ENCODE results near the gene ZFHX2. TPM values are rescaled to one million over a fixed set of nuclear protein-coding genes. Genes with fewer than 3 reads are reported as not detected.
A peak's percentile ranks its signal among the peaks of the same experiment; 100 is the strongest.

Gene ZFHX2
- total RNA-seq, 2 experiments from 2014 or later = 0.36 to 0.57 TPM

DNA sequence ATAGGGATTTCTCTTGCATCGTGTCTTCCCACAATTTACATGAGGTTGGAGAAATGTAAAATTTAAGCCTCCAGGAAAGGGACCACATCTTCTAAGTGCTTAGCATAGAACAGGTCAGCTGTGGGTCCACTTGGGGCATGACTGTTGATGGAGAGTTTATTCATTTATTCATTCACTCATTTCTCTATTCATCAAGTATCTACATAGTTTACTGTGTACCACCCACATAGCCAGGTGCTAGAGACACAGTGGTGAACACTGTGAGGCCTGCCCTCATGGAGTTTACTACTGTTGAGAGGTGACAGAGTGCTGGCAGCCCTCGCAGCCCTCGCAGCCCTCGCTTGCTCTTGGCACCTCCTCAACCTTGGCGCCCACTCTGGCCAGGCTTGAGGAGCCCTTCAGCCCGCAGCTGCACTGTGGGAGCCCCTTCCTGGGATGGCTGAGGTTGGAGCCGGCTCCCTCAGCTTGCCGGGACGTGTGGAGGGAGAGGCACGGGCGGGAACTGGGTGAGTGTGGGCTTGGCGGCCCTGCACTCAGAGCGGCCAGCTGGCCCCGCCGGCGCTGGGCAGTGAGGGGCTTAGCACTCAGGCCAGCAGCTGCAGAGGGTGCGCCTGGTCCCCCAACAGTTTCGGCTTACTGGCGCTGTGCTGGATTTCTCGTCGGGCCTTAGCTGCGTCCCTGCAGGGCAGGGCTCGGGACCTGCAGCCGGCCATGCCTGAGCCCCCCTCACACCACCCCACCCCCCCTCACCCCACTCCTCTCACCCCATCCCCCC, 28.8 kb upstream of the ZFHX2 start:
- DNase-seq = no peak
- H3K27ac Mint-ChIP-seq = no peak overlapping the region
- H3K4me3 Mint-ChIP-seq = no peak overlapping the region
- H3K27me3 Mint-ChIP-seq (ENCODE audit: low read depth) = peaks cover 42% of the 10 kb centered on the region
- no peaks in the 10 kb centered on the region for H3K36me3 Mint-ChIP-seq (ENCODE audit: low read depth)
- H3K4me1 Mint-ChIP-seq (ENCODE audit: low read depth) = peaks cover 19% of the 10 kb centered on the region
- intact Hi-C loops (cut with micrococcal nuclease) = no loop called here
- CTCF ChIA-PET = interaction anchor here (1.7 to 2.2 kb wide), 2 partner anchors 9 to 52 kb away, joined by 5 to 7 read pairs; no protein-coding TSS in a partner anchor
- H3K9me3 Mint-ChIP-seq = no peaks in the 10 kb centered on the region

DNA sequence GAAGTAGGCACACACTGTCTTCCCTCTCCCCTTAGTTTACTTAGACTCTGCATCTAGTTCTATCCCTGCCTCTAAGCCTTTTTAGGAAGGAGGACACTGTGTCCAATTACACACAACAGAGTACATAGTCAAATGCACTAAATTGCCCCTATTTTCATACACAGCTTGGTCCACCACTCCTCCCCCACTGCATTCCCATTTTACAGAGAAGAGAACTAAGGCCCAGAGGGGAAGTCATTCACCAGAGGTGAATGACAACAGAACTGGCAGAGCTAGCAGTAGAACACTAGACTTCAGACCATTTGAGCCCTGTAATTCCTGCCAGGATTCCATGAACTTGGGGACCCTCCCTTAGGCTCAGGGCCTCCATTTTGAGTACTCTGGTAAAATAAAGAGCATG, 28.2 kb upstream of the ZFHX2 start:
- CTCF ChIA-PET = interaction anchor here (2.2 kb wide), 1 partner anchor 52 kb away, joined by 7 read pairs; no protein-coding TSS in a partner anchor
- Mint-ChIP-seq H3K4me1 (ENCODE audit: low read depth) (peaks cover 19% of the 10 kb centered on the region), H3K9me3 (no peaks in the 10 kb centered on the region), H3K4me3 (no peak overlapping the region), H3K27me3 (ENCODE audit: low read depth) (peaks cover 45% of the 10 kb centered on the region), H3K36me3 (ENCODE audit: low read depth) (no peaks in the 10 kb centered on the region), H3K27ac (no peak overlapping the region)
- intact Hi-C loops (cut with micrococcal nuclease) = no loop called here
- DNase-seq = no peak

DNA sequence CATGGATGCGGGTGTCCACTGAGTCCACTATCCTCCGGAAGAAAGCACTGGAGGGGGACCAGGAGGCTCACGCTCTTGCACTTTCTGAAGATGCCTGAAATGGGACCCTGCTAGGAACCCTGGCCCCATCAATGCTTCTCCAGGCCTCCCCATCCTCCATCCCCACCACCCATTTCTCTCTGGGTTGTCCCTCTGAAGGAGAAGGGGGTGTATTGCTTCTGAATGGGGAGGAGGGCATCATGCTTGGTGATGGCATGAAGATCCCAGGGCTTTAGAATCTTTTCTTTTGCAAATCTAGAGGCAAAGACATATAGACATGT, 27.7 kb upstream of the ZFHX2 start:
- CTCF ChIA-PET = no interaction called here
- intact Hi-C loops (cut with micrococcal nuclease) = no loop called here
- Mint-ChIP-seq H3K27ac (no peak overlapping the region), H3K9me3 (no peaks in the 10 kb centered on the region), H3K4me3 (no peak overlapping the region), H3K4me1 (ENCODE audit: low read depth) (peaks cover 19% of the 10 kb centered on the region), H3K27me3 (ENCODE audit: low read depth) (peaks cover 42% of the 10 kb centered on the region), H3K36me3 (ENCODE audit: low read depth) (no peaks in the 10 kb centered on the region)
- DNase-seq = no peak

DNA sequence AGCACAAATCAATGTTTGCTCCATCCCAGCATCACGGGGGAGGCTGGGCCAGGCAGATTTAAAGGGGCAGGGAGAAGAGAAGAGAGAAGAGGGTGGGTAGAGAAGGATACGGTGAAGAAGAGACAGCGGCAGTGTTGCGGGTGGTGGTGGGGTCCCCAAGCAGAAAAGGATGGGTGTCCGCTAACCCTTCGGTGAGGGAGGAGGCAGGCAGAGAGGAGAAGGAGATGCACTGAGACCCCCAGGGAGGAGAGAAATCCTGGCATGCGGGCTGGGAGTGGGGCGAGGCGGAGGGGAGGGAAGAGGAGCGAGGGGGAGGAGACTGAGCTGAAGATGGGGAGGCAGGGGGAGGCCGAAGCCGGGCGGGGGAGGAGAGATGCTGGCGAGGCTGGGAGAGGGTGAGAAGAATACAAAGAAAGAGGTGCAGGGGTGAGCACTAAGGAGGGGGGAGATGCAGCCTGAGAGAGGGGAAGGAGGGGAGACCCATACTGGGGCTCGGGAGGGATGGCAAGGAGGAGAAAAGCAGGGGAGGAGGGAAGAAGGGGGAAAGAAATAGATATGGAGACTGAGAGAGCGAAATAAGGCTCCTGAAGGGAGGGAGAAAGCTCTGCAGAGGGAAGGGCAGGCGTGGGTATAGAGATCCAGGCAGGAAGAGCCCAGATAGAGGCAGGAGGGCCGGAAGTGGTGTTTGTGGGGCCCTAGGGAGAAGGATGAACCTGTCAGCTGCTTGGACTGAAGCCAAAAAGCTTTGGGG, 27.2 kb upstream of the ZFHX2 start, which contains the start of gene JPH4:
Gene JPH4, minus strand, starts transcription at position 231 of the 751 bp plus-strand sequence. CDS start 1,337 bp downstream, outside the sequence.
- no peak within 1 kb of the TSS for H3K27ac Mint-ChIP-seq
- no peak for DNase-seq
- peaks cover 38% of the 10 kb centered on the region for H3K27me3 Mint-ChIP-seq (ENCODE audit: low read depth)
- intact Hi-C loops (cut with micrococcal nuclease) = no loop called here
- H3K36me3 Mint-ChIP-seq (ENCODE audit: low read depth) = no peaks in the 10 kb centered on the region
- CTCF ChIA-PET = interaction anchor here (0.7 kb wide), 1 partner anchor 23 kb away, joined by 3 read pairs; no protein-coding TSS in a partner anchor
- H3K9me3 Mint-ChIP-seq = no peaks in the 10 kb centered on the region
- no peak within 1 kb of the TSS for H3K4me3 Mint-ChIP-seq
- peaks cover 19% of the 10 kb centered on the region for H3K4me1 Mint-ChIP-seq (ENCODE audit: low read depth)

DNA sequence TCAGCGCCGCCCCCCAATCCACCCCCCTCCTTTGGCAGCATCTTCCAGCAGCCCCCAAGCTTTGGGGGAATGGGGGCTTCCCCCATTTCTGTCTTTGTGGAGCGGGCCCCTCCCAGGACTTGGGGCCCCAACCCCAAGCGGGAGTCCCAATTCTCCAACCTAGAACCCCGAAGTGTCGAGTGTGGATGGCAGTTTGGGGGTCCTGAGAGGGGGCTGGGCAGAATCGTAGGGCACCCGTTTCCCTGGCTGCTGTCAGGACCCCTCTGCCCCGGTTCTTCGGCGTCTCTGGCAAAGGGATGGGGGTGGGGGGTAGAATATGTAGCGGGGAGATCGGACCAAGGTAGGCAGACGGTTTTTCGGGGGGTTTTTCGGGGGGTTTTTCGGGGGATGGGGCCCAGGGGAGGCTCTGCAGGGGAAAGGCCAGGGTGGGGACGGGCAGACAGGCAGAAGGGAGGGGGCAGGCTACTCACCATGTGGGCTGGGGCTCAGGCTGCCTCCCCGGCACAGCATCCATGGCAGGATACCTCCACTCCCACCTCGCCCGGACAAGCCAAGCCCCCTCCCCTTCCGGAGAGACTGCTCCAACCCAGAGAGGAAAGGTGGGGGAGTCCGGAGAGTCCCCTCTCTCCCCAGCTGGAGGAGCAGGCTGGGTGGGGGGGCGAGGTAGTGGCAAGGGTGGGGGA, 26.3 kb upstream of the ZFHX2 start:
- intact Hi-C loops (cut with micrococcal nuclease) = no loop called here
- Mint-ChIP-seq H3K4me3 (no peak overlapping the region), H3K27ac (no peak overlapping the region), H3K27me3 (ENCODE audit: low read depth) (peaks cover 37% of the 10 kb centered on the region), H3K36me3 (ENCODE audit: low read depth) (no peaks in the 10 kb centered on the region), H3K4me1 (ENCODE audit: low read depth) (peaks cover 19% of the 10 kb centered on the region), H3K9me3 (no peaks in the 10 kb centered on the region)
- DNase-seq = no peak
- CTCF ChIA-PET = interaction anchor here (0.7 kb wide), 1 partner anchor 22 kb away, joined by 3 read pairs; no protein-coding TSS in a partner anchor

- CTCF ChIA-PET = no interaction called here
Measured at GRCh38 chr14:23577004-23577681, 25.6 kb upstream of the ZFHX2 start.

GRCh38 chr14:23573384-23574015, 21.9 kb upstream of the ZFHX2 start:
- H3K27ac Mint-ChIP-seq = no peak overlapping the region
- no peaks in the 10 kb centered on the region for H3K9me3 Mint-ChIP-seq
- no peak for DNase-seq
- peaks cover 20% of the 10 kb centered on the region for H3K4me1 Mint-ChIP-seq (ENCODE audit: low read depth)
- no peak overlapping the region for H3K4me3 Mint-ChIP-seq
- CTCF ChIA-PET = interaction anchor here (1.5 to 2.2 kb wide), 2 partner anchors 11 to 13 kb away, joined by 6 to 12 read pairs; no protein-coding TSS in a partner anchor
- peaks cover 20% of the 10 kb centered on the region for H3K27me3 Mint-ChIP-seq (ENCODE audit: low read depth)
- no peaks in the 10 kb centered on the region for H3K36me3 Mint-ChIP-seq (ENCODE audit: low read depth)
- intact Hi-C loops (cut with micrococcal nuclease) = no loop called here

More at GRCh38 chr14:23577004-23577681, 25.6 kb upstream of the ZFHX2 start:
- Mint-ChIP-seq H3K9me3 (no peaks in the 10 kb centered on the region), H3K27ac (no peak overlapping the region), H3K4me1 (ENCODE audit: low read depth) (peaks cover 19% of the 10 kb centered on the region), H3K27me3 (ENCODE audit: low read depth) (peaks cover 31% of the 10 kb centered on the region), H3K36me3 (ENCODE audit: low read depth) (no peaks in the 10 kb centered on the region), H3K4me3 (peak overlapping the region; percentile 47)
- DNase-seq = no peak
- intact Hi-C loops (cut with micrococcal nuclease) = no loop called here

DNA sequence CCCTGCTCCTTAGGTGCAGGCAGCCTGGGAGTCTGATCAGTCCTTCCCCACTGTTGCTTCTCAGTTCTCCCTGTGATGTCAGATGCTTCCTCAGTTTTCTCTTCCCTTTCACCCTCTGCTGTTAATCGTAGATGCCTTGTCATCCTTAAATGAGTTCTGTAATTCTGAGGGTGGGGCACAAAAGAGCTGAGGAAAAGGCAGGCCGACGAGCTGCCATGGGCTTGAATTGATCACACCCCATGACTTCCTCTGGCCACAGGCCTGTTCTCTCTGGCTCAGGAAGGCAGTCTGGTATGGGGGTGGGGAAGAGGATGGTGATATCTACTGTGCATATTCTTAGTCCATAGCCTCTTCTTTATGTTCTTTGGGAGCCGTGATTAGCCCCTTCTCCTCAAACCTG, 21.3 kb upstream of the ZFHX2 start:
- CTCF ChIA-PET = interaction anchor here (2.2 kb wide), 1 partner anchor 10 kb away, joined by 12 read pairs; no protein-coding TSS in a partner anchor
- intact Hi-C loops (cut with micrococcal nuclease) = no loop called here
- peaks cover 18% of the 10 kb centered on the region for H3K27me3 Mint-ChIP-seq (ENCODE audit: low read depth)
- peaks cover 20% of the 10 kb centered on the region for H3K4me1 Mint-ChIP-seq (ENCODE audit: low read depth)
- no peak for DNase-seq
- H3K36me3 Mint-ChIP-seq (ENCODE audit: low read depth) = no peaks in the 10 kb centered on the region
- no peaks in the 10 kb centered on the region for H3K9me3 Mint-ChIP-seq
- no peak overlapping the region for H3K27ac Mint-ChIP-seq
- no peak overlapping the region for H3K4me3 Mint-ChIP-seq

DNA sequence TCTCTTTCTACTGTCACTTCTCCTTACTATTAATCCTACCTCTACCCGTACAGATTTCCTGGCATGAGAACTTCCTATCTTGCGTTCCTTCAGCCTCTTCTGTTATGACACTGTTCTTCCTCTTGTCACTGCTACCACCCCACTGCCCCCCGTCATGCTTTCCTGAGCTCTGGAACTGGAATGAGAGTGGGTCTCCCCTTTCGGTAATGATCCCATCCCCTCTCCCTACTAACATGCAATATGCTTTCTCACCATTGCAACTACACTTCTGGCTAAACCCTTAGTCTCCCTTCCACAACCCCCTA, 20.9 kb upstream of the ZFHX2 start:
- peaks cover 18% of the 10 kb centered on the region for H3K27me3 Mint-ChIP-seq (ENCODE audit: low read depth)
- H3K4me1 Mint-ChIP-seq (ENCODE audit: low read depth) = peaks cover 22% of the 10 kb centered on the region
- H3K27ac Mint-ChIP-seq = no peak overlapping the region
- CTCF ChIA-PET = interaction anchor here (0.8 to 2.2 kb wide), 3 partner anchors 10 to 94 kb away, joined by 3 to 12 read pairs (median 3); no protein-coding TSS in a partner anchor
- no peak for DNase-seq
- intact Hi-C loops (cut with micrococcal nuclease) = no loop called here
- no peaks in the 10 kb centered on the region for H3K9me3 Mint-ChIP-seq
- H3K36me3 Mint-ChIP-seq (ENCODE audit: low read depth) = no peaks in the 10 kb centered on the region
- H3K4me3 Mint-ChIP-seq = no peak overlapping the region

DNA sequence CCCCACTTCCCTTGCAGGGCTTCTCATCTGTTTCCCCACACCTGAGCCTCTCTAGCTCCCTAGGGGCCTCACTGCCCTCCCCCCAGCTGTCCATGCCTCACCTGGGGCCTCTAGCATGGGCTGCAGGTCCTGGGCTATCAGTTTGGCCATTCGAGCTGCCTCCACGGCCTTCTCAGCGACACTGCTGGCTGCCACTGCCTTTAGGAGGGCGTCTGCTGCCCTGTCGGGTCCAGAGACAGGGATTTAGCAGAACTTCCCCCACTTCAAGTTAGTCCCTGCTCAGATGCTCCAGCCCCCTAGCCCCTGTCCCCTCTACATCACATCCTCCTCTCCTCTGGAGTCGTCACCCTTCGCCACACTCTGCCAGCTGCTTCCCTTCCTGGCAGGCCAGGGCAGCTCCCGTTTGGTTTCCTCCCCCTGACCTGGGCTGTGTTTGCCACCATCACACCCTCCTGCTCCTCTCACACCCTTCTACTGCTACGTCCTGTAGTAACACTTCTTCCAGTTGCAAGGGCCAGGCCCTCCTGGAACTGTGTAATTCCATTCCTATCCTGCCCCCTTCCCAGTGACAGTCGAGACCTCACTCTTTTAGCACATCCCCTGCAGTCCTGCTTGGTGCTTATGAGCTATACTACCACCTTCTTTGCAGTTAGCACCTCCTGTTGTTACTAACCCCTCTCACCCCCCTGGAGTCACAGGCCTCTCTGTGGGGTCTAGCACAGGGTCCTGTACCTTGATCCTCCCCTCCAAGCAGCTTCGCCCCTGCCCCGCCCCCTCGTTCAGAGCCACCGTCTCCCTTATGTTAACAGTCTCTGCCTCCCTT, 20.3 kb upstream of the ZFHX2 start:
- Mint-ChIP-seq H3K36me3 (ENCODE audit: low read depth) (no peaks in the 10 kb centered on the region), H3K4me3 (no peak overlapping the region), H3K9me3 (no peaks in the 10 kb centered on the region), H3K27me3 (ENCODE audit: low read depth) (peaks cover 15% of the 10 kb centered on the region), H3K4me1 (ENCODE audit: low read depth) (peaks cover 22% of the 10 kb centered on the region), H3K27ac (no peak overlapping the region)
- intact Hi-C loops (cut with micrococcal nuclease) = no loop called here
- no peak for DNase-seq
- CTCF ChIA-PET = interaction anchor here (0.8 to 2.2 kb wide), 3 partner anchors 9 to 93 kb away, joined by 3 to 12 read pairs (median 3); no protein-coding TSS in a partner anchor

Measured in activated naive CD4-positive, alpha-beta T cell treated with anti-CD3 and anti-CD28 coated beads for 36 hours (primary cell).